GM12865 (cell line): Measurements from ENCODE around the gene ZNF83.
"Not testable (repeated sequence)": the region's sequence is repeated elsewhere in the genome, so short reads cannot be mapped to it uniquely, and the experiment has no call there.

Experiments
- DNase-seq: peaks from one replicate; pipeline ENCODE4 v3.0.0; 2010; ENCODE audit warnings: low read depth
- H3K4me3 ChIP-seq: 2 replicates; pipeline ENCODE4 v1.5.1; 2011; ENCODE audit warnings: mild to moderate bottlenecking, low read depth, low read length, control low read depth
- CTCF ChIP-seq: IDR thresholded peaks from 2 replicates; pipeline ENCODE4 v1.5.1; 2011; ENCODE audit warnings: low read length, control low read depth, low read depth, inconsistent platforms; ENCODE audit not compliant: insufficient read depth; ENCODE audit errors: missing control alignments

ZNF83 gene

GRCh38 chr19:52646571-52647217, 8.5 kb upstream of the ZNF83 start:
- TF ChIP-seq CTCF, result no peak
- no peak overlapping the region for H3K4me3 ChIP-seq
- no peak for DNase-seq

GRCh38 chr19:52640916-52641315, 2.8 kb upstream of the ZNF83 start:
- DNase-seq, result no peak
- no peak overlapping the region for H3K4me3 ChIP-seq
- no peak for TF ChIP-seq CTCF

- no peak for DNase-seq
- no peak overlapping the region for H3K4me3 ChIP-seq
- TF ChIP-seq CTCF, result no peak
Measured at GRCh38 chr19:52639996-52640395, 1.8 kb upstream of the ZNF83 start.

GRCh38 chr19:52638601-52639000, 446 bp upstream of the ZNF83 start:
- DNase-seq, result no peak
- H3K4me3 ChIP-seq, result peak overlapping the region; percentile 49
- TF ChIP-seq CTCF, result no peak

GRCh38 chr19:52635786-52636570, 2.2 kb downstream of the ZNF83 start:
- H3K4me3 ChIP-seq, result no peak overlapping the region
- no peak for DNase-seq
- TF ChIP-seq CTCF, result no peak

- DNase-seq, result not testable (repeated sequence)
Measured at GRCh38 chr19:52627441-52627840, 10.7 kb downstream of the ZNF83 start.

GRCh38 chr19:52626915-52627314, 11.2 kb downstream of the ZNF83 start:
- TF ChIP-seq CTCF, result no peak
- DNase-seq, result no peak
- H3K4me3 ChIP-seq, result no peak overlapping the region

More at GRCh38 chr19:52627441-52627840, 10.7 kb downstream of the ZNF83 start:
- H3K4me3 ChIP-seq, result not testable (repeated sequence)
